GM20000 (cell line): ENCODE measurements around the gene PRPF40B.

ENCODE experiments used
- DNase-seq: peaks from one replicate; pipeline ENCODE4 v3.0.0; 2012; ENCODE audit warnings: low spot score
- TF ChIP-seq, protein P1 (sequence below): IDR thresholded peaks from 2 replicates; pipeline ENCODE4 v1.5.1; 2012; ENCODE audit warnings: mild to moderate bottlenecking, control low read depth; ENCODE audit errors: extremely low read depth, missing control alignments

The PRPF40B gene

DNA sequence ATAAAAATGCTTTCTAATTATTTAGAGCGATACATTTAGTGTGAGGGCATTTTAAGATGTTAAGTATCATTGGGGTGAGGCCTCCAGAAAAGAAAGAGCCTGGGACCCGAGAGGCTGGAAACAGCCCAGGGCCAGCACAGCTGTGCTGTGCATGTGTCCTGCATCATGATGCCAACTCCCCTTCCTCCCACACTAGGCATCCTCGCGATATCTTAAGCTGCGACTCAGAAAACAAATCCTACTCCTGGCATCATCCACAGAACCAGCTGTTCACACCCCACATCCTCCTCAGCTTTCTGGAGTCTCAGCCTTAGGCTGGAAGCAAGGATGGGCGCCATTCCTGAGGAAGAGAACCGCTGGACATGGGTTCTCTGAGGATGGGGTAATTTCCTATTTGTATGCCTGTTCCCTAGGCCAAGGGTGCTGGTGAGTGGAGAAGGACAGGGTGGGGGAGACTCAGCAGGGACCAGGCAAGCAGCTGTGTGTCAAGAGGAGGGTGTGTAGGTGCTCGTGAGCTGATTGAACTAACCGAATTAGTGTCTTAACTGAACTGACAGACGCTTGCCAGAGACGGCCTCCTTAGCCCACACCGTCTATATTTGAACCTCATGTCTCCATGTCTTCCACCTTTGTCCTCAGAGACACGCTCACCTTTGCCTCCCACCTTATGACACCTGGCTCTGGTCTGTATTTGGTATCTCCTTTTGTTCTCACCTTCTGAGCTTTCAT, 39.8 kb upstream of the PRPF40B start:
- TF ChIP-seq, protein P1, sequence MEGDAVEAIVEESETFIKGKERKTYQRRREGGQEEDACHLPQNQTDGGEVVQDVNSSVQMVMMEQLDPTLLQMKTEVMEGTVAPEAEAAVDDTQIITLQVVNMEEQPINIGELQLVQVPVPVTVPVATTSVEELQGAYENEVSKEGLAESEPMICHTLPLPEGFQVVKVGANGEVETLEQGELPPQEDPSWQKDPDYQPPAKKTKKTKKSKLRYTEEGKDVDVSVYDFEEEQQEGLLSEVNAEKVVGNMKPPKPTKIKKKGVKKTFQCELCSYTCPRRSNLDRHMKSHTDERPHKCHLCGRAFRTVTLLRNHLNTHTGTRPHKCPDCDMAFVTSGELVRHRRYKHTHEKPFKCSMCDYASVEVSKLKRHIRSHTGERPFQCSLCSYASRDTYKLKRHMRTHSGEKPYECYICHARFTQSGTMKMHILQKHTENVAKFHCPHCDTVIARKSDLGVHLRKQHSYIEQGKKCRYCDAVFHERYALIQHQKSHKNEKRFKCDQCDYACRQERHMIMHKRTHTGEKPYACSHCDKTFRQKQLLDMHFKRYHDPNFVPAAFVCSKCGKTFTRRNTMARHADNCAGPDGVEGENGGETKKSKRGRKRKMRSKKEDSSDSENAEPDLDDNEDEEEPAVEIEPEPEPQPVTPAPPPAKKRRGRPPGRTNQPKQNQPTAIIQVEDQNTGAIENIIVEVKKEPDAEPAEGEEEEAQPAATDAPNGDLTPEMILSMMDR = no peak
- DNase-seq = no peak

DNA sequence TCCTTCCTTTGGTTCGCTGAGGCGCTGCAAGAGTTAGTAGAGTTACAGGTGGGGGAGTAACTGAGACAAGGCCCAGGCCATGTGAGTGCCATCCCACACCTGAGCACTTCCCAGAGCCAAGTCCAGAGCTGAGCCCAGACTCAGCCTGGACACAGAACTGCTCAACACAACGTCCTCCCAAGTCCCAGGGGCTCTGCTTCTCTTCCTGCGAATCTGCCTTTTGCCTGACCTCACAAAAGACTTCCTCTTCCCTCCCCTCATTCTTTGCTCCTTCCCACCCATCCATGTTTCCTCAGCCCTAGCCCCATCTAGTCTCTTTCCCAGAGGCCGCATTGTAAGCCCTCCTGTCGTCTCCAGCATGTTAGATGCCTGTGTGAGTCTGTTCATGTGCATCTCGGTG, 38.8 kb upstream of the PRPF40B start:
- TF ChIP-seq, protein P1 = no peak
- no peak for DNase-seq

DNA sequence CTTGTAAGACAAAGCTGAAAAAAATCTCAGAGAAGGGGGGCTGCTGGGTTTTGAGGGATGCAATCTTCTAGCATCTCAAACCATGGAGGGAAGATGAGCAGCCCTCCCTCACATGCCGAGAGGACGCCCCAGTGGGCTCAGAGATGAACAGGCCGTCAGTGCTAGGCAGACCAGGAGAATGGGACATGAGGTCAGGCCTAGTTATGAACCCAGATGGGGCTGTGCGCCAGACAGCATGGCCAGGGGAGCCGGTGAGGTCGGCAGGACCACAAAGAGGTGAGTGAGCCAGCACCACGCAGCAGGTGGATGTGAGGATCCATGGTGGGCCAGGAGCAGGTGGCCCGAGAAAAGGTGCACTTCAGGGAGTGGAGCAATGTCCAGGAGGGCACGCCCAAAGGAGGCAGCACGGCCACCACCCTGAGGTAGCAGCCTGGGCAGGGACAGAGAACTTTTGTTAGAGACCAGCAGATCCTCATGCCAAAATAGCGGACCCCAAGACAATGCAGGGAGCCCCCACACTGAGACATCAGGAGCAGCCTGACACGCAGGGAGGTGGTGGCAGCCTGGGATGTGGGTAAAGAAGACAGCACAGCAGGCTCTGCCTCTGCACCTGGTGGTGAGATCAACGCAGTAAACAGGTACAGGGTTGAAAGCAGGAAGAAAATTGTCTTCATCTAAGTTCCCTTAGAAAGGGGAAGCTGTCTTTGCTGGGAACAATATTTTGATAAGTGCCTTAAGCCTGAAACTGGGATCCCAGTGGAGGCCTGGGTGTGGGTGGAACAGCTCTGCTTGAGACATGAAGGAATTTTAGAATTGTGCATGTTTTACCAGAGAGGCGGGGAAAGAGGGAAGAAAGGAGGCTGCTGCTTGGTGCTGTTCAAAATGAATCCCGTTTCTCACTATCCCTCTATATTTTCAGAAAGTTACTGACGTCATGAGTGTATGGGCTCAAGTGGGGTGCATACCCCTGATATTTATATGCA, 37.6 kb upstream of the PRPF40B start:
- no peak for DNase-seq
- TF ChIP-seq, protein P1 = no peak

DNA sequence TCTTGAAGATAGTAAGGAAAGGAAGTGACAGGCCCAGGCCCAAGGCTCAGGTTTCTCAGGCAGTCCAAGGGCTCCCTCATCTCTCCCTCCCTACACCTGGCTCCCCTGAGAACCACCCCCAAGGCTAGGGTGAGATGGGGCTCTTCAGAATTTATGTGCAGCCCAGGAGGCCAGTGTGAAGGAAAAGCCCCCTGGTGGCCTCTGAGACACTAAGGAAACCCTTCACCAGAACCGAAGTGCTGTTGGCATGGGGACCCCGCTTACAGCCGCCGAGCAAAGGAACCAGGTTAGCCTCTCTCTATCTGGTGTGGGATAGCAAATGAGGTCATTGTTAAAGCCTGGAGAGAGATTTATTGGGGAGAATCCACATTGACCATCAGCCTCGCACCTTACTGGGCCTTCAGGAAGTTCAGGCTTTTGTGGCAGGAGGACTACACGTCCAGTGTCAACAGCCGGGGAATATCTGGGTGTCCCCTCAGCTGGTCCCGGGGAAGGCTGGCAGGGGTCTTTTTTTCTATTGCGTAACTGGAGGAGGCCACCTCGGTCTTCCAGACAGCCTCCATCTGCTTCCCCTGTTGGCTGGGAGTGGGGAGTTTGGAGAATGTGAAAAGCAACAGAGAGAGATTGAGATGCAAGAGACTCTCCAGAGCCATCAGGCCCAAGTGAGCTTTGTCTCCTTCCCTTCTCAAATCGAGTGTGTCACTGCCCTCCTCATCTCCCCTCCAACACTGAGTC, 36.0 kb upstream of the PRPF40B start:
- no peak for DNase-seq
- TF ChIP-seq, protein P1 = no peak

DNA sequence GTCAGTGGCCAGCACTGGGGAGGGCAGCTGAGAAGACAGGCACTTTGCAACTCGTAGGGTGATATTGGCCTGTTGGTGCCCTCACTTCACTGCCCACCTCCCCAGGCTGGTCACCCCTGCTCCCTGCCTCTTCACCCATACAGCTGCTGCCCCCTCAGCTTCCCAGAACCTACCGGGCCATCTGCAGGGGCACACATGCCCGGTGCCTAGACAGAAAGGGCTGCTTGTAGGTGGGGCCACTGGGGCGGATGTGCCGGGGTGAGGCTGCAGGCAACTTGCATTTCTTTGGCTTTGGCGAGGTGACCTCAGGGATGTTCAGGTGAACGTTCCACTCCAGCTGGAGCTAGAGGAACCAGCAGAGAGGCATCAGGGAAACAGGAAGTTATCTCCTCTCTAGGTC, 35.1 kb upstream of the PRPF40B start:
- TF ChIP-seq, protein P1 = no peak
- no peak for DNase-seq

DNA sequence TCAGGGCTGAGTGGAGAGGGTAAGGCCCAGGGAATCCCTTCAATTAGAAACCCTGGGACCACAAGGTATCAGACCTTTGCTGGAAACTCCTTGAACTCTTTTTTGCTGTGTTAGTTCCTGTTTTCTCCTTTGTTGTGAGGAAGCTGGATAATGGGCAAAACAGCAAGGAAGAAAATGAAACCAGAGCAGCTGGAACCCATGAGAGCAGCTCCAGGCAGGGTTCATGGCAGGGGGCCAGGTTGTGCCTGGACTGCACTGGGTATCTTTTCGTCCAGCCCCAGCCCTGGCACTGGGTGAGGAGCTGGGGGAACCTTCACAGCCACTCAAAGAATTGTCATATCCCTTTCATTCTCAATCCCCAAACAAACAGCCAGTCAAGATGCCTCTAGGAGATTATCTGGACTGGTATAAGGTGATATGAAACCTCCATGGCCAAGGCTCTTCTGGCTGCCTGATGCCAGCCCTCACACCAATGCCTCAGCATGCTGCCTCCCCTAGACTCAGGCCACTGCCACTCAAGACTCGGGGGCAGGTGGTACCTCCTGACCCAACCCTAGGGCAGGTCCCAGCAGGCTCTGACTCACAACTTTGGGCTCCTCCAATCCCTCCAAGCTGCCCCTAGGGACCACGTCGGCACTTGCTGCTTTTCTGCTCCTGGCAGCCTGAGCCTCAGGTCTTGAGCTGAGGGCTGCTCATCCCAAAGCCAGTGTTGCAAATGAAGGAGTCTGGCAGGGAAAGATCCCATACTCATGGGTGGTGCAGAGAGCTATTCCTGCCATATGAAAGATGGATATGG, 34.4 kb upstream of the PRPF40B start:
- TF ChIP-seq, protein P1 = no peak
- no peak for DNase-seq
